ENCODE data around the gene FSD1L. TPM values are rescaled to one million over a fixed set of nuclear protein-coding genes. Genes with fewer than 3 reads are reported as not detected.

FSD1L gene
- total RNA-seq, 6 experiments from 2014 or later: 1.6 to 3.0 (median 2.4) TPM

DNA sequence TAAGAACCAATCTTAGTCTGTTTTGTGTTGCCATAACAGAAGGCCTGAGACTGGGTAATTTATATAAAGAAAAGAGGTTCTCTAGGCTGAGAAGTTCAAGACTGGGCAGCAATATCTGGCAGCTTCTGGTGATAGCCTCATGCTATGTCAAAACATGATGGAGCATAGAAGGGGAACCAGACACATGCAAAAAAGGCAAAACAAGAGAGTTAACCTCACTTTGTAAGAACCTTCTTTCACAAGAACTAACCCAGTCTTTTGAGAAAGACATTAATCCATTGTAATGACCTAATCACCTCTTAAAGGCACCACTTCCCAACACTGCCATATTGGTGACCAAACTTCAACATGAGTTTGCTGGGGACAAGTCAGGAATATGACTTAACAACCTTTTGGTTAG lies 37.3 kb downstream of the FSD1L start:
- H3K27me3 Mint-ChIP-seq (ENCODE audit: insufficient read depth): no peaks in the 10 kb centered on the region
- H3K36me3 Mint-ChIP-seq (ENCODE audit: low read depth): peaks cover 13% of the 10 kb centered on the region
- H3K27ac Mint-ChIP-seq: no peak overlapping the region
- no peak overlapping the region for H3K4me3 Mint-ChIP-seq
- no peaks in the 10 kb centered on the region for H3K9me3 Mint-ChIP-seq
- TF ChIP-seq, protein P1, sequence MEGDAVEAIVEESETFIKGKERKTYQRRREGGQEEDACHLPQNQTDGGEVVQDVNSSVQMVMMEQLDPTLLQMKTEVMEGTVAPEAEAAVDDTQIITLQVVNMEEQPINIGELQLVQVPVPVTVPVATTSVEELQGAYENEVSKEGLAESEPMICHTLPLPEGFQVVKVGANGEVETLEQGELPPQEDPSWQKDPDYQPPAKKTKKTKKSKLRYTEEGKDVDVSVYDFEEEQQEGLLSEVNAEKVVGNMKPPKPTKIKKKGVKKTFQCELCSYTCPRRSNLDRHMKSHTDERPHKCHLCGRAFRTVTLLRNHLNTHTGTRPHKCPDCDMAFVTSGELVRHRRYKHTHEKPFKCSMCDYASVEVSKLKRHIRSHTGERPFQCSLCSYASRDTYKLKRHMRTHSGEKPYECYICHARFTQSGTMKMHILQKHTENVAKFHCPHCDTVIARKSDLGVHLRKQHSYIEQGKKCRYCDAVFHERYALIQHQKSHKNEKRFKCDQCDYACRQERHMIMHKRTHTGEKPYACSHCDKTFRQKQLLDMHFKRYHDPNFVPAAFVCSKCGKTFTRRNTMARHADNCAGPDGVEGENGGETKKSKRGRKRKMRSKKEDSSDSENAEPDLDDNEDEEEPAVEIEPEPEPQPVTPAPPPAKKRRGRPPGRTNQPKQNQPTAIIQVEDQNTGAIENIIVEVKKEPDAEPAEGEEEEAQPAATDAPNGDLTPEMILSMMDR (IDR thresholded peaks at IDR 0.05): no peak
- no peak for DNase-seq
- H3K4me1 Mint-ChIP-seq (ENCODE audit: low read depth): no peaks in the 10 kb centered on the region

DNA sequence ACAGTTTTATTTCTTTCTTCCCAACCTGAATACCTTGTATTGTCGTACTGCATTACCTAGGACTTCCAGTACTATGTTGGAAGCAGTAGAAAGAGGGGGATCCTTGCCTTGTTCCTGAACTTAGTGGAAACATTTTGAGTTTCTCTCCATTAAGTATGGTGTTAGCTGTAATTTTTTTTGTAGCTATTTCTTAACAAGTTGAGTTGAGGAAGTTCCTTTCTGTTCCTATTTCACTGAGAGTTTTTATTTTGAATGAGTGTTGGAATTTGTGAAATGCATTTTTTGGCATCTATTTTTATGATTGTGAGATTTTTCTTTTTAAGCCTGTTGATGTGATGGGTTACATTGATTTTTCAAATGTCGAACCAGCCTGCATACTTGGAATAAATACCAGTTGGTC lies 49.0 kb downstream of the FSD1L start:
- DNase-seq: no peak
- no peak overlapping the region for H3K27ac Mint-ChIP-seq
- TF ChIP-seq, protein P1 (IDR thresholded peaks at IDR 0.05): no peak
- peaks cover 28% of the 10 kb centered on the region for H3K4me1 Mint-ChIP-seq (ENCODE audit: low read depth)
- no peaks in the 10 kb centered on the region for H3K9me3 Mint-ChIP-seq
- peaks cover 21% of the 10 kb centered on the region; the same call in 1 of the 2 replicates for H3K36me3 Mint-ChIP-seq (ENCODE audit: low read depth)
- H3K4me3 Mint-ChIP-seq: no peak overlapping the region
- H3K27me3 Mint-ChIP-seq (ENCODE audit: insufficient read depth): no peaks in the 10 kb centered on the region

DNA sequence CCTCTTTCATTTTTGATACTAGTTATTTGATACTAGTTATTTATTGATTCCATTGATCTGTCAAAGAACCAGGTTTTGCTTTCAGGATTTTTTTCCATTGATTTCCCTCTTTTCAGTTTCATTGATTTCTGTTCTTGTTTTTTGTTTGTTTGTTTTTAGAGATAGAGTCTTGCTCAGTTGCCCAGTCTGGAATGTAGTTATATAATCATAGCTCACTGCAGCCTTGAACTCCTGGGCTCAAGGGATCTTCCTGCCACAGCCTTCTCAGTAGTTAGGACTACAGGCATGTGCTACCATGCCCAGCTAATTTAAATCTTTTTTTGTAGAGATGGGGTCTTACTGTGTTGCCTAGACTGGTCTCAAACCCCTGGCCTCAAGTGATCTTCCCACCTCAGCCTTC lies 49.9 kb downstream of the FSD1L start:
- no peaks in the 10 kb centered on the region for H3K9me3 Mint-ChIP-seq
- no peaks in the 10 kb centered on the region for H3K27me3 Mint-ChIP-seq (ENCODE audit: insufficient read depth)
- DNase-seq: no peak
- no peak overlapping the region for H3K27ac Mint-ChIP-seq
- peaks cover 13% of the 10 kb centered on the region; the same call in 1 of the 2 replicates for H3K36me3 Mint-ChIP-seq (ENCODE audit: low read depth)
- TF ChIP-seq, protein P1 (IDR thresholded peaks at IDR 0.05): no peak
- H3K4me3 Mint-ChIP-seq: no peak overlapping the region
- peaks cover 37% of the 10 kb centered on the region for H3K4me1 Mint-ChIP-seq (ENCODE audit: low read depth)

DNA sequence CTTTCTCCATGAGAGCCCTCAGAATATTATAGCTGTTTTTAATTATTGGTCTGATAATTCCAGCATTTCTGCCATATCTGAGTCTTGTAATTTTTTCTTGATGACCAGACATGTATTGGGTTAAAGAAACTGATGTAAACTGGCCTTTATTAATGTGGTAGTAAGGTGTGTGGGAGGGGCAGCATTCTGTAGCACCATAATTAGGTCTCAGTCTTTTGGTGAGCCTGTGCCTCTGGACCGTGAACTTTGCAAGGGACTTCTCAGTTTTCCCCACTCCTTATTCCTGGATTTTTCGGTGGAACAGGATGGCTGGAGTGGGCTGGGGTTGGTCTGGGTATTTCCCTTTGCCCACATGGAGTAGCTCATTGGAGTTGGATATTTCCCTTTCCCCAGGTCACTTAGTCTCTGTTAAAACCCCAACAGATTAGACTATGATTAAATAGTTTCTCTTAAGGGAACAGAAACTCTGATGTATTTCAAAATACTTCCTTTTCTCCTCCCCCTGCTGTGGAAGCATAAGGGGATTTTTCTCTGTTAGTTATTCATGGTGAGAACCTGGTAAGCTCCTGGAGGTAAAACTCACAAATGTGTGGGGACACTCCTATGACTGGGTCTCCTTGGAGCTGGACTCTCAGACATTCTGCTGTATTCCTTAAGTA lies 52.4 kb downstream of the FSD1L start:
- H3K27me3 Mint-ChIP-seq (ENCODE audit: insufficient read depth): no peaks in the 10 kb centered on the region
- peaks cover 52% of the 10 kb centered on the region for H3K4me1 Mint-ChIP-seq (ENCODE audit: low read depth)
- DNase-seq: no peak
- no peak overlapping the region for H3K4me3 Mint-ChIP-seq
- H3K27ac Mint-ChIP-seq: no peak overlapping the region
- peaks cover 12% of the 10 kb centered on the region; the same call in 1 of the 2 replicates for H3K36me3 Mint-ChIP-seq (ENCODE audit: low read depth)
- TF ChIP-seq, protein P1 (IDR thresholded peaks at IDR 0.05): no peak
- H3K9me3 Mint-ChIP-seq: no peaks in the 10 kb centered on the region

DNA sequence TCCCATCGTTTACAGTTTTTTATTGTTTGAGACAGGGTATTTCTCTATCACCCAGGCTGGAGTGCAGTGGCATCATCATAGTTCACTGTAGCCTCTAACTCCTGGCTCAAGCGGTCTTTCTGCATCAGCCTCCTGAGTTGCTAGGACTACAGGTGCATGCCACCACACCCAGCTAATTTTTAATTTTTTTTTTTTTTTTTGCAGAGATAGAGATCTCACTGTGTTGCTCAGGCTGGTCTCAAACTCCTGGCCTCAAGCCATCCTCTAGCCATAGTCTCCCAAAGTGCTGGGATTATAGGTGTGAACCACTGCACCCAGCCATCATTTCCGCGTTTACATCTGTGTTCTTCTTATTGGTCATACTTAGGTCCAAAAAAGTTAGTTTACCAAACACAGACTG lies 53.6 kb downstream of the FSD1L start:
- Mint-ChIP-seq H3K4me3 (no peak overlapping the region), H3K4me1 (ENCODE audit: low read depth) (peaks cover 52% of the 10 kb centered on the region)

More for the DNA sequence above, 53.6 kb downstream of the FSD1L start:
- DNase-seq: no peak
- Mint-ChIP-seq H3K27ac (no peak overlapping the region), H3K27me3 (ENCODE audit: insufficient read depth) (no peaks in the 10 kb centered on the region), H3K36me3 (ENCODE audit: low read depth) (0 out of 2 replicates have a peak, but pooled peaks cover 9% of the 10 kb centered on the region), H3K9me3 (no peaks in the 10 kb centered on the region)
- TF ChIP-seq, protein P1 (IDR thresholded peaks at IDR 0.05): no peak
